ENCODE results near the gene SHC1. TPM values are rescaled to one million over a fixed set of nuclear protein-coding genes. Genes with fewer than 3 reads are reported as not detected.

The SHC1 gene
- total RNA-seq, 1 donor from 2014 or later: 69.0 TPM

DNA sequence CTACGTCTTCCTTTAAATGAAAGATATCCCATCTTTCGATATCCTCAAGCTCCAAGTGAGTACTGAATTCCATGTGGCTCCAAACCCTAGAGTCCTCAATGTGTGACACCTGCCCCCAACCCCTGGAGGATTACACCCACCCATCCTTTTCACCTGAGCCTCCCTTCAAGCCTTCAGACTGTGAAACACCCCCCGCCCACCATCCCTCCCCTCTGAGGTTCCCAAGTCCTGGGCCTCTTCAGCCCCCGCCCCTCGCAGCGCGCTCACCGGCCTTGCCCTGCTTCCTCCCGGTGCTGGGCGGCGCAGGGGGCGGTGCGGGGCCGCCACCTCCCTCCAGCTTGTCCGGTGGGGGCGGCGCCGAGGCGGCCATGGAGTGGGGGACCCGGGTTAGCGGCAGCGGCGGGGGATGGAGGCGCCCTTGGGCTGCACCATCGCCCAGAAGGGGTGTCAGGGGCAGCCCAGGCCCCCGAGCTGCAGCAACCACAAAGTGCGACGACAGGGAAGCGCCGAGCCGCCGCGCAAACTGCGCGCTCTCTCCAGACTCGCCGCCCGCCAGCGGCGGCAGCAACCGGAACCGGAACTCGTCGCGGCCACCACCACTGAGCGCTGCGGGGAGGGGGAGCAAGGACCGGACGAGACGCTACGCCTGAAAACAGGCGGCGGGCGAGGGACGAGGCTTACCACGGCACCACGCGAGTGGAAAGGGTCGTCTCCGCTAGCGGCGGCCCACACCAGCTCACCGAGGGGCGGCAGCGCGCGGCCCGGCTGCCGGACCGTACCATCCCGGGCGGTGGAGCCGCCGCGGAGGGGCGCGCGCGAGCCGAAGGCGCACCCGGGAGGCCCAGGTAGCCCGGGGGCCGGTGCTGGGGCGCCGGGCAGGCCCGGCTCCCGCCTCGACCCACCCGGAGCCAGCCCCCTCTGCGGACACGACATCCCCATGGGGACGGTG lies 9.1 kb downstream of the SHC1 start, which contains the start of gene PYGO2:
TSS of gene PYGO2 (minus strand) at position 576 of the 949 bp plus-strand sequence. CDS start at position 370, 206 bp downstream.
- Histone ChIP-seq H3K79me2 (ENCODE audit: low read depth) (peaks cover 46% of the 10 kb centered on the region), H2AFZ (replicated peaks) (peak within 1 kb of the TSS; percentile 37), H3K36me3 (no peaks in the 10 kb centered on the region), H3K9me3 (ENCODE audit: low read depth) (no peaks in the 10 kb centered on the region), H3K27ac (peak within 1 kb of the TSS; percentile 97), H4K20me1 (ENCODE audit: low read depth) (peaks cover 10% of the 10 kb centered on the region), H3K27me3 (no peaks in the 10 kb centered on the region), H3K4me2 (peak within 1 kb of the TSS; percentile 96), H3K9ac (peak within 1 kb of the TSS; percentile 86), H3F3A (ENCODE audit: low read depth) (peaks cover 49% of the 10 kb centered on the region), H3K4me1 (peaks cover 34% of the 10 kb centered on the region), H3K4me3 (peak within 1 kb of the TSS; percentile 86)
- DNase-seq (ENCODE audit: low spot score): peak; percentile 91
- Mint-ChIP-seq H3K27ac (peak within 1 kb of the TSS; percentile 94), H3K36me3 (peaks cover 16% of the 10 kb centered on the region), H3K4me3 (peak within 1 kb of the TSS; percentile 99), H3K4me1 (peaks cover 47% of the 10 kb centered on the region), H3K27me3 (ENCODE audit: insufficient read depth, low read depth) (peaks cover 15% of the 10 kb centered on the region), H3K9me3 (no peaks in the 10 kb centered on the region)
- no peak for TF ChIP-seq EZH2 (IDR thresholded peaks at IDR 0.05)
- TF ChIP-seq, protein P1, sequence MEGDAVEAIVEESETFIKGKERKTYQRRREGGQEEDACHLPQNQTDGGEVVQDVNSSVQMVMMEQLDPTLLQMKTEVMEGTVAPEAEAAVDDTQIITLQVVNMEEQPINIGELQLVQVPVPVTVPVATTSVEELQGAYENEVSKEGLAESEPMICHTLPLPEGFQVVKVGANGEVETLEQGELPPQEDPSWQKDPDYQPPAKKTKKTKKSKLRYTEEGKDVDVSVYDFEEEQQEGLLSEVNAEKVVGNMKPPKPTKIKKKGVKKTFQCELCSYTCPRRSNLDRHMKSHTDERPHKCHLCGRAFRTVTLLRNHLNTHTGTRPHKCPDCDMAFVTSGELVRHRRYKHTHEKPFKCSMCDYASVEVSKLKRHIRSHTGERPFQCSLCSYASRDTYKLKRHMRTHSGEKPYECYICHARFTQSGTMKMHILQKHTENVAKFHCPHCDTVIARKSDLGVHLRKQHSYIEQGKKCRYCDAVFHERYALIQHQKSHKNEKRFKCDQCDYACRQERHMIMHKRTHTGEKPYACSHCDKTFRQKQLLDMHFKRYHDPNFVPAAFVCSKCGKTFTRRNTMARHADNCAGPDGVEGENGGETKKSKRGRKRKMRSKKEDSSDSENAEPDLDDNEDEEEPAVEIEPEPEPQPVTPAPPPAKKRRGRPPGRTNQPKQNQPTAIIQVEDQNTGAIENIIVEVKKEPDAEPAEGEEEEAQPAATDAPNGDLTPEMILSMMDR (IDR thresholded peaks at IDR 0.05): peak; percentile 70

DNA sequence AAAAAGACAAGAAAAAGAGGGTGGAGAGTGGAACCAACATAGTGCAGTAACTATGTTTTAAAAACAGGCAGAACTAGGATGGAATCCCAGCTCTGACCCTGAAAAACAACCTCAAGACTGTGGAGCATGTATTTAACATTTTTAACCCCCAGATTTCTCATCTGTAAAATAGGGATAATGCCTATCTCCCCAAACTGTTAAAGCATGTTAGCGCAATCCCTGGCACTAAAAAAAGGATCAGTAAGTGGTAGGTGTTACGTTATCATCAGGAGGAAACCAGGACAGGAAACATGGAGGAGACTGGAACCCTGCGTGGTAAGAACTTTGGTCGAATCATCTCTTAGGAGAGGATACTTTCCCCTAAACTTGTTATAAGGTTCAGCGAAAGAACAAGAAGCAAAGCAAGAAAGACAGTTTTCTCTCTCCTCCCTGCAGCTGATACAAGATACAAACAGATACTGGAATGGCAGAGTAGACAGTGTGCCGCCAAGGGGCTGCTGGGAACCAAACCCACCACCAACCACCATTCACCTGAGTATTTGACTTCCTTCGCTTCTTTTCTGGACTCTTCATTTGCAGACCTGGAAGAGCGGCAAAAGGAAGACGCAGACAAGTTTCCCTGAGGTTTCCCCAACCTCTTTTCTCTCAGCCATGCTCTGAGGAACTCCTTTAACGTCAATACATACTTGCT lies 10.0 kb downstream of the SHC1 start:
- peaks cover 56% of the 10 kb centered on the region for H3K4me1 Mint-ChIP-seq
- no peak overlapping the region for H3K27ac ChIP-seq
- no peak for DNase-seq (ENCODE audit: low spot score)
- peaks cover 58% of the 10 kb centered on the region for H3F3A ChIP-seq (ENCODE audit: low read depth)
- H3K27ac Mint-ChIP-seq: peak overlapping the region; percentile 94
- peaks cover 13% of the 10 kb centered on the region for H3K36me3 Mint-ChIP-seq
- peak overlapping the region; percentile 96 for H3K4me2 ChIP-seq
- H3K36me3 ChIP-seq: no peaks in the 10 kb centered on the region
- H2AFZ ChIP-seq (replicated peaks): no peak overlapping the region
- peak overlapping the region; percentile 86 for H3K4me3 ChIP-seq
- peaks cover 38% of the 10 kb centered on the region for H3K4me1 ChIP-seq
- TF ChIP-seq, protein P1 (IDR thresholded peaks at IDR 0.05): no peak
- no peak for TF ChIP-seq EZH2 (IDR thresholded peaks at IDR 0.05)
- no peak for TF ChIP-seq EZH2phosphoT487 (IDR thresholded peaks at IDR 0.05)
- H4K20me1 ChIP-seq (ENCODE audit: low read depth): peaks cover 10% of the 10 kb centered on the region
- H3K9me3 Mint-ChIP-seq: no peaks in the 10 kb centered on the region
- no peaks in the 10 kb centered on the region for H3K9me3 ChIP-seq (ENCODE audit: low read depth)
- peaks cover 46% of the 10 kb centered on the region for H3K79me2 ChIP-seq (ENCODE audit: low read depth)
- peak overlapping the region; percentile 99 for H3K4me3 Mint-ChIP-seq
- H3K9ac ChIP-seq: peak overlapping the region; percentile 86
- H3K27me3 ChIP-seq: no peaks in the 10 kb centered on the region
- peaks cover 15% of the 10 kb centered on the region for H3K27me3 Mint-ChIP-seq (ENCODE audit: insufficient read depth, low read depth)

DNA sequence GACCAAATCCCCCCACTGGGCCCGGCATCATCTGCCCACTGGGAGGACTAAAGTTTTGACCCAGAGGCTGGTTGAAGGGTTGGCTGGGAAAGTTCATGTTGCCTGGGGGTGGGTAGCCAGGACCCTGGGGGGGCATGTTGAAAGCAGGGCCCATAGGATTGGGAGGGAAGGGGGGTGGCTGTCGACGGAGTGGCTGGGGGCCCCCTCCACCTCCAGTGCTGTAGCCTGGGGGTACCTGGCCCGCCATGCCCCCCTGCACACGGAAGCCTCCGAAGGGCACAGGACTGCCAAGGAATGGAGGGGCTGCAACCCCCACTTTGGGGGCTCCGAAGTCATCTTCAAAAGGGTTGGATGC lies 11.1 kb downstream of the SHC1 start:
- Mint-ChIP-seq H3K27me3 (ENCODE audit: insufficient read depth, low read depth) (peaks cover 15% of the 10 kb centered on the region), H3K36me3 (peaks cover 10% of the 10 kb centered on the region), H3K9me3 (no peaks in the 10 kb centered on the region), H3K4me1 (peaks cover 68% of the 10 kb centered on the region), H3K4me3 (peak overlapping the region; percentile 53), H3K27ac (no peak overlapping the region)
- H3K27ac ChIP-seq: no peak overlapping the region
- H3K4me1 ChIP-seq: peaks cover 47% of the 10 kb centered on the region
- TF ChIP-seq, protein P1 (IDR thresholded peaks at IDR 0.05): no peak
- TF ChIP-seq EZH2phosphoT487 (IDR thresholded peaks at IDR 0.05): no peak
- no peak for TF ChIP-seq EZH2 (IDR thresholded peaks at IDR 0.05)
- H2AFZ ChIP-seq (replicated peaks): no peak overlapping the region
- peaks cover 55% of the 10 kb centered on the region for H3K79me2 ChIP-seq (ENCODE audit: low read depth)
- peaks cover 70% of the 10 kb centered on the region for H3F3A ChIP-seq (ENCODE audit: low read depth)
- no peak for DNase-seq (ENCODE audit: low spot score)
- no peaks in the 10 kb centered on the region for H3K36me3 ChIP-seq
- peaks cover 19% of the 10 kb centered on the region for H4K20me1 ChIP-seq (ENCODE audit: low read depth)
- H3K4me2 ChIP-seq: no peak overlapping the region
- H3K9me3 ChIP-seq (ENCODE audit: low read depth): no peaks in the 10 kb centered on the region
- H3K4me3 ChIP-seq: no peak overlapping the region
- no peak overlapping the region for H3K9ac ChIP-seq
- no peaks in the 10 kb centered on the region for H3K27me3 ChIP-seq

Data from neural progenitor cell (in vitro differentiated cells).